ENCODE results near the gene CHPF. TPM values are rescaled to one million over a fixed set of nuclear protein-coding genes. Genes with fewer than 3 reads are reported as not detected.
A peak's percentile ranks its signal among the peaks of the same experiment; 100 is the strongest.

CHPF gene
- total and polyA plus RNA-seq, 2 experiments from 2014 or later, result 180 to 315 TPM

DNA sequence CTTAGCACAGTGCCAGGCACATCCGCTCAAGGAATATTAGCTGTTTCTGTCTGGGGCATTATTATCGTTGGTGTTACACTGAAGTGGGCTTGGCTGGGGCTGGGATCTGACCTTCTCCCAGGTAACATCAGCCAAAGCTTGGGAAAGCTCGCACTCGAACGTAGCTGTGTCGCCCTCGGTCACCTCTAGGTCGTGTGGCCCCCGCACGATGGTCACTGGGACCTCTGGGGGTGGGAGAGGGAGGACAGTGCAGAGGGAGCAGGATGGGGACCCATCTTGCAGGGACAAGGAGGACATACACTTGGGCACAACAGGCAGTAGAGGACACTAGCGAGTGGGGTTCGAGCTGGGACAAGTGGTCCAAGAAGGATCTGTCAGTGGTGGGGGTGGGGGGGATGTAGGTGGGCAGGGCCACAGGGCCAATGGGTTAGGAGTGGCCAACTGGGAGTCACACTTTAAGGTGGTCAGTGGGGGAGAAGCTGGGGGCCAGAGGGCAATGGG, 9.9 kb upstream of the CHPF start:
- Histone ChIP-seq H3K4me3 (no peak overlapping the region), H3K27ac (no peak overlapping the region), H3K27me3 (peaks cover 9% of the 10 kb centered on the region), H3K9me3 (ENCODE audit: low read depth) (no peaks in the 10 kb centered on the region), H4K20me1 (ENCODE audit: insufficient read depth, poor library complexity, severe bottlenecking) (no peaks in the 10 kb centered on the region), H3K9me2 (replicated peaks; ENCODE audit: insufficient read depth) (no peaks in the 10 kb centered on the region), H3K36me3 (replicated peaks; ENCODE audit: insufficient read depth, low read depth) (no peaks in the 10 kb centered on the region), H3K79me2 (no peaks in the 10 kb centered on the region), H2AFZ (no peak overlapping the region), H3K4me2 (peak overlapping the region; percentile 100), H3K4me1 (ENCODE audit: insufficient read depth) (peaks cover 7% of the 10 kb centered on the region)
- WGBS (ENCODE audit: low lambda C conversion rate, missing lambda C conversion rate), result 86% methylated on average over 12 of the region's 12 CpGs
- DNase-seq (ENCODE audit: low spot score), result no peak
- TF ChIP-seq EZH2 (IDR thresholded peaks at IDR 0.05; ENCODE audit: borderline replicate concordance), result no peak
- no peak for TF ChIP-seq EZH2phosphoT487 (IDR thresholded peaks at IDR 0.05; ENCODE audit: low read depth, severe bottlenecking, unreplicated experiment)
- TF ChIP-seq, protein P1, sequence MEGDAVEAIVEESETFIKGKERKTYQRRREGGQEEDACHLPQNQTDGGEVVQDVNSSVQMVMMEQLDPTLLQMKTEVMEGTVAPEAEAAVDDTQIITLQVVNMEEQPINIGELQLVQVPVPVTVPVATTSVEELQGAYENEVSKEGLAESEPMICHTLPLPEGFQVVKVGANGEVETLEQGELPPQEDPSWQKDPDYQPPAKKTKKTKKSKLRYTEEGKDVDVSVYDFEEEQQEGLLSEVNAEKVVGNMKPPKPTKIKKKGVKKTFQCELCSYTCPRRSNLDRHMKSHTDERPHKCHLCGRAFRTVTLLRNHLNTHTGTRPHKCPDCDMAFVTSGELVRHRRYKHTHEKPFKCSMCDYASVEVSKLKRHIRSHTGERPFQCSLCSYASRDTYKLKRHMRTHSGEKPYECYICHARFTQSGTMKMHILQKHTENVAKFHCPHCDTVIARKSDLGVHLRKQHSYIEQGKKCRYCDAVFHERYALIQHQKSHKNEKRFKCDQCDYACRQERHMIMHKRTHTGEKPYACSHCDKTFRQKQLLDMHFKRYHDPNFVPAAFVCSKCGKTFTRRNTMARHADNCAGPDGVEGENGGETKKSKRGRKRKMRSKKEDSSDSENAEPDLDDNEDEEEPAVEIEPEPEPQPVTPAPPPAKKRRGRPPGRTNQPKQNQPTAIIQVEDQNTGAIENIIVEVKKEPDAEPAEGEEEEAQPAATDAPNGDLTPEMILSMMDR (IDR thresholded peaks at IDR 0.05; ENCODE audit: poor library complexity), result no peak

DNA sequence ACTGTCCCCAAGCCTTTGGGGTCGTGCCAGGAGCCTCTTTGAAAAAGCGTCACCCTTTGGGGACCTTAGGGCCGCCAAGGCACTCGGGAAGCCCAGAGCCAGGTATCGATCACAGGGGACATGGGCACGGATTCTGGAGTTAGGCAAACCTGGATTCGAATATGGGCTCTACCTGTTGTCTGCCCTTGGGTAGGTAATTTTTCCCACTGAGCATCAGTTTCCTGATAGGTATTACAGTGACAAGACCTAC, 9.5 kb upstream of the CHPF start:
- Histone ChIP-seq H3K4me3 (peak overlapping the region; percentile 83), H3K27ac (no peak overlapping the region), H4K20me1 (ENCODE audit: insufficient read depth, poor library complexity, severe bottlenecking) (no peaks in the 10 kb centered on the region), H3K27me3 (peaks cover 9% of the 10 kb centered on the region), H3K9me3 (ENCODE audit: low read depth) (no peaks in the 10 kb centered on the region), H3K4me1 (ENCODE audit: insufficient read depth) (peaks cover 7% of the 10 kb centered on the region), H2AFZ (peak overlapping the region; percentile 58), H3K36me3 (replicated peaks; ENCODE audit: insufficient read depth, low read depth) (no peaks in the 10 kb centered on the region), H3K9me2 (replicated peaks; ENCODE audit: insufficient read depth) (no peaks in the 10 kb centered on the region), H3K4me2 (peak overlapping the region; percentile 100), H3K79me2 (no peaks in the 10 kb centered on the region)
- DNase-seq (ENCODE audit: low spot score), result no peak
- WGBS (ENCODE audit: low lambda C conversion rate, missing lambda C conversion rate), result 43% methylated on average over 7 of the region's 7 CpGs
- TF ChIP-seq EZH2 (IDR thresholded peaks at IDR 0.05; ENCODE audit: borderline replicate concordance) (no peak), EZH2phosphoT487 (IDR thresholded peaks at IDR 0.05; ENCODE audit: low read depth, severe bottlenecking, unreplicated experiment) (no peak)
- TF ChIP-seq, protein P1 (IDR thresholded peaks at IDR 0.05; ENCODE audit: poor library complexity), result no peak

DNA sequence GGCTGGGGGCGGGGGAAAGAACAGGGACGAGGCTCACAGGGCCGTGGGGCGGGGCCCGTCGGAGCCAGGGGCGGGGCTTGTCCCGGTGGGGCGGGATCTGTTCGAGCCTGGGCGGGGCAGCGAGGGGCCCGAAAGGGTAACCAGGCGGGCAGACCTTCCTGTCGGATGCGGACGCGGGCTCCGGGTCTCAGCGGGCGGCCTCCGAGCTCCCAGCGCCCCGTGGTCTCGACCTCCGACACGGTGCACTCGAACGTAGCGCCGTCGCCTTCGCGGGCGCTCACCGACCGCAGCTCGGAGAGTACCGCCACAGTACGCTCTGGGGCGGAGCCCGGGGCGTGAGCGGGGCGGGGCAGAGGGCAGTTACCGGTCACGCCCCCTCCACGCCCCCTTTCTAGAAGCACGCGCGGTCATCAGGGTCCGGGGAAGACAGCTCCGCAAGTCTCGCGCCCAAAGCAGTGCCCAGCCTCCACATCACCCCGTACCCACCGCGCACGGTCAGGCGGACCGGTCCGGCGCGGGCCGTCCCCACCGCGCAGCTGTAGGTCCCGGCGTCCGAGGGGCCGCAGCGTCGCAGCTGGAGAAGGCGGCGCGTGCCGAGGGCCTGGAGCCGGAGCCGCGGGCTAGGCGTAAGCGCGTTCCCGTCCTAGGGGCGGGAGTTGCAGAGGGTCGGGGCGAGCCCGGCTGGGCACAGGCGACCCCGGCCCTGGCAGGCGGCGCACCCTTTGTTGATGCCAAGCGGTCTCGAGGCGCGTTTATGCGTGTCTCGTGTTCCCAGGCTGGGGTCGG, 9.0 kb upstream of the CHPF start:
- Histone ChIP-seq H4K20me1 (ENCODE audit: insufficient read depth, poor library complexity, severe bottlenecking) (no peaks in the 10 kb centered on the region), H3K79me2 (no peaks in the 10 kb centered on the region), H3K4me2 (peak overlapping the region; percentile 100), H3K4me3 (peak overlapping the region; percentile 83), H3K27ac (peak overlapping the region; percentile 68), H3K36me3 (replicated peaks; ENCODE audit: insufficient read depth, low read depth) (no peaks in the 10 kb centered on the region), H3K9me3 (ENCODE audit: low read depth) (no peaks in the 10 kb centered on the region), H3K4me1 (ENCODE audit: insufficient read depth) (peaks cover 7% of the 10 kb centered on the region), H3K9me2 (replicated peaks; ENCODE audit: insufficient read depth) (no peaks in the 10 kb centered on the region), H3K27me3 (peaks cover 9% of the 10 kb centered on the region), H2AFZ (peak overlapping the region; percentile 83)
- TF ChIP-seq EZH2 (IDR thresholded peaks at IDR 0.05; ENCODE audit: borderline replicate concordance) (no peak), EZH2phosphoT487 (IDR thresholded peaks at IDR 0.05; ENCODE audit: low read depth, severe bottlenecking, unreplicated experiment) (no peak)
- 1% methylated on average over 35 of the region's 99 CpGs for WGBS (ENCODE audit: low lambda C conversion rate, missing lambda C conversion rate)
- DNase-seq (ENCODE audit: low spot score), result peak; percentile 94

Measured in hepatocyte (in vitro differentiated cells).